Glomerular visceral epithelial cell (primary cell): ENCODE measurements around the gene ZNF445.
"Not testable (repeated sequence)": the region's sequence is repeated elsewhere in the genome, so short reads cannot be mapped to it uniquely, and the experiment has no call there.

ENCODE experiments used
- DNase-seq: peaks from one replicate; pipeline ENCODE4 v3.0.0-alpha.2; 2016; ENCODE audit errors: extremely low spot score

The ZNF445 gene

GRCh38 chr3:44398853-44399252, 78.6 kb downstream of the ZNF445 start:
- DNase-seq = no peak

GRCh38 chr3:44398271-44398670, 79.2 kb downstream of the ZNF445 start:
- DNase-seq = not testable (repeated sequence)

- no peak for DNase-seq
Observed at GRCh38 chr3:44396200-44397171, 81.0 kb downstream of the ZNF445 start.

GRCh38 chr3:44395714-44396113, 81.8 kb downstream of the ZNF445 start:
- no peak for DNase-seq

GRCh38 chr3:44392489-44392888, 85.0 kb downstream of the ZNF445 start:
- no peak for DNase-seq

- DNase-seq = no peak
Observed at GRCh38 chr3:44387404-44387803, 90.1 kb downstream of the ZNF445 start.
